HL-60/S4 treated with phorbol 12-myristate 13-acetate at 8.2 ng/mL for 4 days and 3 days (cell line): ENCODE results near the gene MT4.

Source experiments
- in situ Hi-C: fragments of 300-500 bp; cut with MboI; formaldehyde crosslinking; loops from 2 replicates; pipeline ENCODE4 v1.15.0; 2022; ENCODE audit warnings: low sequenced_read_pairs

The MT4 gene

DNA sequence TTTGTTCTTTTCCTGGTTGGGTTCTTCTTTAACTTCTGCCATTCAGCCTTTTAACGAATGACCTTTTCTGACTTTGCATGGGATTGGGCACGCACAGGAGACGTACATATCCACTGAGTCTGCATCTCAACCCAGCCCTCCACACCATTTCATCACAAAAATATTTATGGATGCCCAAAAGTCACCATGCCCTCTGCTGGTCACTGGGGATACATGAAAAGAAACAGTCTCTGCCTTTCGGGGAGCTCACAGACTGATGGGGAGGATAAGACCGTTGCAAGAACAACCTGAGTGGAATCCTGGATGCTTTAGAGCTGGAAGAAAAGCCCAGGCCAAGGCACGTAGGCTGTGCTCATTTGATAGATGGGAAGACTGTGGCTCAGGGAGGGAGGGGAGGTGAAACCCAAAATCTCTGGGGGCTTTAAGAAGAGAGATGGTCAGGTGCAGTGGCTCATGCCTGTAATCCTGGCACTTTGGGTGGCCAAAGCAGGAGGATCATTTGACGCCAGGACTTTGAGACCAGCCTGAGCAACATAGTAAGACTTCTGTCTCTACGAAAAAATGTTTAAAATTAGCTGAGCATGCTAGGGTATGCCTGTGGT, 35.6 kb downstream of the MT4 start:
- in situ Hi-C loops: no loop called here

DNA sequence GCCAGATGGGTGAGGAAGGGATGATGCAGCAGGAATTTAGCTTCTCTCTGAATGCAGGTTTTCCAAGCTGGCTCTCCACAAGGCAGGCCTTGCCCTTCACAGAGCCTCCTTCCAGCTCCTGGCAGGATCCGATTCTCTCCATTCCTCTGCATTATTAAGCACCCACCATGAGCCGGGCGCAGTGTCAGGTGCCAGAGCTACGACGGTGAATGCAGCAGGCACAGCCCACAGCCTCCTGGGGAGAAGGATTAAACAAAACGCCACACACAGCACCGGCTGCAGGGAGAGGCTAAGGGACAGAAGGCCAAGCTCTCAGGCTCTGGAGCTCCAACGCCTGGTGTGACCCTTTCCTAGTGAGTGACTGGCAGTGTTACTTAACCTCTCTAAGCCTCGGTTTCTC, 36.5 kb downstream of the MT4 start:
- in situ Hi-C loops: no loop called here

DNA sequence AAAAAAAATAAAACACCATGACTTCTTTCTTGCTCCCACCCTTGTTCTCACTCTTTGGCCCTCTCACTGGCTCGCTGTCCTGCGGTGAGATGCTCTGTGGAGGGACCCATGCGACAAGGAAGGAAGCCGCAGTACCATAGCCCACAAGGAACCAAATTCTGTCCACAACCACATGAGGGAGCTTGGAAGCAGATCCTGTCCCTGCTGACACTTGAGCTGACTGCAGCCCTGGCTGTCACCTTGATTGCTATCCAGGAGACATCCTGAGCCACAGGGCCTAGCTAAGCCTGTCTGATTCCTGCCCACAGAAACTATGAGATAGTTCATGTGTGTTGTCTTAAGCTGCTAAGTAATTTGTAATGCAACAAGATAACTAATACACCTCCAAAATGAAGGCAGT, 38.7 kb downstream of the MT4 start:
- in situ Hi-C loops: no loop called here

DNA sequence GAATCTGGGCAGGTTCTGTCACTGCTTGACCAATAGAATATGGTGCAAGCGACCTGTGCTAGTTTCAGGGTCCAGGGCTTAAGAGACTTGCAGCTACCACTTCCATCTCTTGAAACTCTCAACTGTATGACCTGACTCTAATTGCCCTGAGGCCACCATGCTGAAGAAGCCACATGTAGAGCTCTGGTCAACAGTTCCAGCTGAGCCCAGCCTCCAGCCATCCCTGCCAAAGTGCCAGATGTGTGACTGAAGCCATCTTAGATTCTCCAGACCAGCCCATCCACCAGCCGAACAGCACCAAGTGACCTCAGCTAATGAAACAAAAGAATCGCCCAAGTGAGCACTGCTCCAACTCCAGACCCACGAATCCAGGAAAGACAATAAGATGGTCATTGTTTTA, 40.1 kb downstream of the MT4 start:
- in situ Hi-C loops: no loop called here

DNA sequence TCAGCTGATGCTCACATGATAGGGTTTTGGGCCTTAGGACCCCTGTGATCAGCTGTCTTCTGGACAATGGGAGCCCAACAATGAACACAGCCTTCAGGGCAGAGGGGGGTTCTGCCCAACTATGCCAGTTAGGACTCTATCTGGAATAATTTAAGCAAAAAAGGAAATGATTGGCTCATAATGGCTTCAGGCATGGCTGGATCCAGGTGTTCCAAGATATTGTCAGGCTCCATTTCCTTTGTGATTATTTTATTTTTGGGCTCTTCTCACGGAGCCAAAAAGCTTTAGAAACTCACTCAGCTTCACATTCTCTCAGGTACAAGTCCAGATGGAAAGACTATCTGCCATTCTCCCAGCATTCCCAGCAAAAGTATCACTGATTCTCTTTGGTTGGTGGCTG, 40.6 kb downstream of the MT4 start:
- in situ Hi-C loops: no loop called here

DNA sequence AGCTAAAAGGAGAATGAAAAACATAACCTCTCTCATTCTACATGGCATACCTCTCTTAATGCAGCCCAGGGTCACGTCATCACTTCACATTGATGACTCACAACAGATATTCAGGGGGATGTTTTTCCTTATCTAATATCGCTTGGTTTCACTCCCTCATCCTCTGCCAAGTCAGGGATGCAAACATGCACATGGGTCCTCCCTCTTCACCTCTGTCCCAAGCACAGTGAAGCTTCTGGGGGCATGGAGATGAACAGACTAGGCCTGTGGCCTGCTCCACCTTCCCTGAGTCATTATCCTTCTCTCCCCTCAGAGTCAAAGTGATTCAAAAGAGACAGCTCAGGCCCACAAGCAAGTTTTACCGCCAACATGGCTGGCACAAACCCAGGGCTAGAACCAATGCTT, 41.2 kb downstream of the MT4 start:
- in situ Hi-C loops: no loop called here

DNA sequence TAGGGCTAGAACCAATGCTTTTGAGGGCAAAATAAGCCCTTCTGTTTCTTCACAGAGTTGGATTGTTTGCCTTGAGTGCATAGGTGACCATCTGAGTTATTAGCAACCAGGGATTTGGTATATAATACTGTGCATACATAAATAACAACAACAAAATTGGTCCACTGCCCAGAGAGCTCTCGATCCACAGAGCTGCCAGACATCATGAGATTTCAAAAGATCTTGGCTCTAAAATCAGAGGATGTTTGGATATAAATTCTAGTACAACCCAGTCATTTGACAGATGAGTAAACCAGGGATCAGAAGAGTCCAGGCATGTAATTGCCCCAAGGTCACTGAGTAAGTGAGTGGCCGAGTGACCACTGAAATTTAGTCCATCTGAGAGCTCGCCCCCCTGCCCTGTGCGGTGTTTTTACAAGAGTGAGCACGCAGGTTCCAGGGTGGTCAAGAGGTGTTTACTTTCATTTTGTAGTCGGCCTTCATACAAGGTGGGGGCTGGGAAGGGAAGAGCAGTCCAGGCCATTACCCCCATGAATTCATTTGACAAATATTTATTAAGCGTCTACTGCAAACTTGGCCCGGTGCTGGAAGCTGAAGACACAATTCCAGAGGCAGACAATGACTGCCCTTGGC, 41.7 kb downstream of the MT4 start:
- in situ Hi-C loops: no loop called here

DNA sequence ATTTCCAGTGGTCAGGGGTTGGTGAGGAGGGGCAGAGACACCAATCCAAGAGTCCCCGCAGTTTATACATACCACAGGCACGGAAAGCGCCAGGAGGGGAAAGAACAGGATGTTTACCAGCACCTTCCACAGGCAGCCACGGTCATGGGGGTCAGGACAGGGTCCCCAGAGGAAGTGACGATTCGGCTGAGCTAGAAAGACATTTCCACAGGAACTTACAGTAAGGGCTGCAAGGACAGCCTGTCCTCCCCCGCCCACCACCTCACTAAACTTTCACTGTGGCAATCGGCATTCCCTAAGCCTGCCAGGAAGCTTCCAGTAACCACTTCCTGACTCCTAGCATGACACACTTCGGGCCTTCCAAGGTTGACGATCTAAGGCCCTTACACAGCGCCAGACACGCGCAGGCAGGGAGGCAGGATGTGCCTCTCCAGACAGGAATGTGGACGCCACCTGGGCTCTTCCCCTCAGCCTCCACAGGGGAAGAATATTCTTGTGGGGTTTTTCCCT, 42.3 kb downstream of the MT4 start:
- in situ Hi-C loops: no loop called here

DNA sequence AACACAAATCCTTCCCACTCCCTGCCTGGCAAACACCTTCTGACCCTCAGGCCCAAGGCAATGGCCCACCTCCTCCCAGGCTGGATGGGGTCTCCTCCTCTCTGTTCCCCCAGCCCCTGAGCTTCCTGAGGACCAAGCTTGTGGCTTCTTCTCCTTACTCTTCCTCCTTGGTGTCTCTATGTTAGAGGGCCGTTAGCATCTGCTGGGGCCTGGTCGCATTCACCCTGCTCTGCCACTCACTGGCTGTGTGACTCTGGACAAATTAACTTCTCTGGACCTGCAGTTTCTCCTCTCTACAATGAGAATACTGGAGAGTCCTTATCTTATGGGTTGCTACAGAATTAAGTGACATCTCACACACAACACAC, 42.8 kb downstream of the MT4 start:
- in situ Hi-C loops: no loop called here

DNA sequence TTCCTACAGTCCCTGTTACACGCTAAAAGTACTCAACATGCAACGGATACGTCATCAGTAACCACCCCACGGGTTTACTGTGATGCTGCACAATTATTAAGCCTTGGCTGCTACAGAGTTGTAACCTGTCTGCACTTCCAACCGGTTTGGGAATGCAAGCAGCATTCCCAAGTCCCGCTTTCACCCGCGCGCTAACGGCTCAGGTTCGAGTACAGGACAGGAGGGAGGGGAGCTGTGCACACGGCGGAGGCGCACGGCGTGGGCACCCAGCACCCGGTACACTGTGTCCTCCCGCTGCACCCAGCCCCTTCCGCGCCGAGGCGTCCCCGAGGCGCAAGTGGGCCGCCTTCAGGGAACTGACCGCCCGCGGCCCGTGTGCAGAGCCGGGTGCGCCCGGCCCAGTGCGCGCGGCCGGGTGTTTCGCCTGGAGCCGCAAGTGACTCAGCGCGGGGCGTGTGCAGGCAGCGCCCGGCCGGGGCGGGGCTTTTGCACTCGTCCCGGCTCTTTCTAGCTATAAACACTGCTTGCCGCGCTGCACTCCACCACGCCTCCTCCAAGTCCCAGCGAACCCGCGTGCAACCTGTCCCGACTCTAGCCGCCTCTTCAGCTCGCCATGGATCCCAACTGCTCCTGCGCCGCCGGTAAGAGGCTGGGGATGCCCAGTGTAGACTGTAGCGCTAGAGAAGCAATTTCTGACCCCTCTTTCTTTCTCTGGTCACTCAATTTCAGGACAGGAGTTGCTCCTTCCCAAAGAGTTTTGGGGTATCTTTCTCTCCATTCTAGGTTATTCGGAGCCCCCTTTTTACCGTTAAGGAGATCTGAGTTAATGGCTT, 43.4 kb downstream of the MT4 start, which contains the start of gene MT2A:
Gene MT2A (plus strand): TSS at position 542 of the 833 bp plus-strand sequence. CDS start 72 bp downstream, at position 614.
- in situ Hi-C loops: no loop called here

DNA sequence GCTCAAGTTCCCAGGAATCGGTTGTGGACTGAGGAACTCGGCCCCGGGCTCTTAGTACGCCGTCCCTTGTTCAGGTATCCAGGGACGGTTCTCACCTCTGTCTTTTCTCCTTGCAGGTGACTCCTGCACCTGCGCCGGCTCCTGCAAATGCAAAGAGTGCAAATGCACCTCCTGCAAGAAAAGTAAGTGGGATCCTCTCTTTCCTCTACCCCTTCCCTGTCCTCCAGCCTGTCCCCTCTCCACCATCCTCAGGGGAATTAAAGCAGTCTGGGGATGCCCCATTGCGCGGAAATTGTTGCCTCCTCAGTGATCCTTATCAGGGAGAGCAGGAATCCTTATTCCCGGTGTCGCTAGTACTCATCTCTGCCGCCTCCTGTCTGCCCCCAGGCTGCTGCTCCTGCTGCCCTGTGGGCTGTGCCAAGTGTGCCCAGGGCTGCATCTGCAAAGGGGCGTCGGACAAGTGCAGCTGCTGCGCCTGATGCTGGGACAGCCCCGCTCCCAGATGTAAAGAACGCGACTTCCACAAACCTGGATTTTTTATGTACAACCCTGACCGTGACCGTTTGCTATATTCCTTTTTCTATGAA, 44.1 kb downstream of the MT4 start:
- in situ Hi-C loops: no loop called here

DNA sequence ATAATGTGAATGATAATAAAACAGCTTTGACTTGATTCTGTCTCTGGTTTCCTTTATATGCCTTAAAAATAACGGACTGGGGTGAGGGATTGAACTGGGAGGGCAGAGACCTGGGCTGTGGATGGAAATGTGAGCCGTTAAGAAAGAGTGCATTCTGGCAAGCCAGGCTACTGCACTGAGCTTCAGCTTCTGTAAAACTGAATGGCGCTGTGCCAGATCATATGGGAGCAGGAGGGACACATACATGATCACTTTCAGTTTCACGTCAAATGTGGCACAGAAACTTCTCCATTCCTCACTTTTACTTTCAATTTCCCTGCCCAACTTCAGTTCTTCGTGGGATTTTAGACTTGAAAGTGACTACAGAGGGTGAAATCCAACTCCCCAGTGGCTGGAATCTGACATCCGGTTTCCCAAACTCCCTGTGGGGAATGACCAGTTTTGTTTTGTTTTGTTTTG, 44.6 kb downstream of the MT4 start:
- in situ Hi-C loops: no loop called here

DNA sequence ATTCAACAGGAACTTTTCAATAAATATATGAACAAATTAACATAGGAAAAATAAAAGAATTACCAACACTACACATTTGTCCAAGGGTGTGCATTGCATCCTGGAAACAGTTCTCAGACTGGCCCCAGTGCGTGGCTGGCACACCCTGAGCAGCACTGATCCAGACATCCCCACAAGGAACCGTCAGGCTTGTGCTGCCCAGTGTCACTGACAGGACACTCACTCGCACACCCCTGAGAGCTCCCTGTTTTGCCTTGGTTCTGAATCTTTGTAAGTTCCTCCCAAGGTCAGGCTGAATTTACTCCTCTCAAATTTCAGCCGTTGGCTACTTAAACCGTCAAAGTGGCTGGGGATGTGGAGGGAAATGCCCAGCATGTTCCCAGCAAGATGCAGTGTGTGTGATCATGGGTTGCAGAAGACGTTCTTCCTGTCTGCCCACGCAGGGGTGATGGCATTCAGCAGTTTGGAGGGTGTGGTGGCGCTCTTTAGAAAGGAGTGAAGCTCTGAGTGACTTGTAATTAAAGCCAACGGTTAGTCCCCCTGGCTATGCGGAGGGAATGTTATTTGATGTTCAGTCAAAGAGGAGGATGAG, 45.2 kb downstream of the MT4 start:
- in situ Hi-C loops: no loop called here

DNA sequence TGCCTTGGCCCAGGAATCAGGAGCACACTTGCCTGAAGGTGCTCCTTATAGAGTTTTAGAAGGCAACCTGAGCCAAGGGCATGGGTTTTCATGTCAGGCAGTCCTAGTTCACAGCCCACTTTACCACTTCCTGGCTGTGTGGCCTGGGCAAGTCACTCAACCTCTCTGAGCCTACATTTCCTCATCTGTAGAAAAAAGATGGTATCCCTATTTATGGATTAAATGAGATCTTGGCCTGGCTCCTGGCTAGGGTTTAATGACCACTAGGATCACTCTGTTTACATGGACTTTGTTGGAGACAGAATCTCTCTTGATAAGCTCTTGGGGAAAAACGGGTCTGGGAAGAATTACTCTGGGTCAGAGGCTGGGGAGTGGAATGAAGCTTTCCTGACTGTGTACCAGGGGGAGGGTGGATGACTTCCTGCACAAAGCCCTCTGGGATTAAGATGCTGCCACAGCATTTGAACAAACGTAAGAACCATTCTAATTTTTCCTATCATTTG, 45.8 kb downstream of the MT4 start:
- in situ Hi-C loops: no loop called here

DNA sequence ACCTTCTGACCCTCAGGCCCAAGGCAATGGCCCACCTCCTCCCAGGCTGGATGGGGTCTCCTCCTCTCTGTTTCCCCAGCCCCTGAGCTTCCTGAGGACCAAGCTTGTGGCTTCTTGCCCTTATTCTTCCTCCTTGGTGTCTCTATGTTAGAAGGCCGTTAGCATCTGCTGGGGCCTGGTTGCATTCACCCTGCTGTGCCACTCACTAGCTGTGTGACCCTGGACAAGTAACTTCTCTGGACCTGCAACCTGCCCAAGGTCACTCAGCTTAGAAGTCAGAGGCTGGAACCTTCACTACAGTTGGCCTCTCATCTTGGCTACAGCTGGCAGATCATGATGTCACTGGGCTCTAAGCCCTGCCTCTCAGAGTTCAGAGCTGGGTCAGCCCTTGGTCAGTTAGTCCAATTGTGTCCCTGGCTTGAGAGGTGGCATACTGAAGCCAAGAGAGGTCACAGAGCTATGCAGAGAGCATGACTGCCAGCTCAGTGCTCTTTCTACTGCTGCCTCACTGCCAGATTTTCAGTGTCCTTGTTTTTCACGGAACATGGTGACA, 46.5 kb downstream of the MT4 start:
- in situ Hi-C loops: no loop called here

DNA sequence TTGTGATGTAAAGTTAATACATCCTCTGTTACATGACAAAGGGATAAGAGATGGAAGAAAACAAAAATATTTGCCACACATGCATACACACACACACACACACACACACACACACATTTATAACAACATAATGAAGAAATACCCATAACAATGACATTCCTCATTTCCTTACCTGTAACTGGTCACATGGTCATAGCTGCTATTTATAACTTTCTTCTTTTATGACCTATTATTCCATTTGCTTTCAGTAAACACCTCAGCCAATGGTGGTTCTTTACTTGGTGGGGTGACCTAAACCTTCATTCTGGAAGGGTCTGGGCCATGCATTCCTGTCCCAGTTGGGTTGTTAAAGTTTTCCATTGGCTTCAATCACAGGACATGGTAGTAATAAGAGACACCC, 48.8 kb downstream of the MT4 start:
- in situ Hi-C loops: no loop called here

DNA sequence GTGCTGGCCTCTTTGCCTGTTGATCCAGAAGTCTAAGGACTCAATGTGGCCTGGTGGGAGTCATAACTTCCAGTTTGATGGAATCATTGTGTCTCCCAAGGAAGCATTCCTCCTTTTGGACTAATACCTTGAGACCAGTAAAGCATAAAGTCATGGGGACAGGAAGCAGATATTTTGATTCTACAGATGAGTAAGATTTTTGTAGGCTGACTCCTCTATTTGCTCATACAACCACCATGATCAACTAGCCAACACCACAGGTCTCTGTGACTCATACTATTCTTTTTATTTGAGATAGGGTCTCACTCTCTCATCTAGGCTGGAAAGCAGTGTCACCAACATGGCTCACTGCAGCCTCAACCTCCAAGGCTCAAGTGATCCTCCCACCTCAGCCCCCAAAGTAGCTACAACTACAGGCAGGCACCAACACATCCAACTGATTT, 49.7 kb downstream of the MT4 start:
- in situ Hi-C loops: no loop called here

DNA sequence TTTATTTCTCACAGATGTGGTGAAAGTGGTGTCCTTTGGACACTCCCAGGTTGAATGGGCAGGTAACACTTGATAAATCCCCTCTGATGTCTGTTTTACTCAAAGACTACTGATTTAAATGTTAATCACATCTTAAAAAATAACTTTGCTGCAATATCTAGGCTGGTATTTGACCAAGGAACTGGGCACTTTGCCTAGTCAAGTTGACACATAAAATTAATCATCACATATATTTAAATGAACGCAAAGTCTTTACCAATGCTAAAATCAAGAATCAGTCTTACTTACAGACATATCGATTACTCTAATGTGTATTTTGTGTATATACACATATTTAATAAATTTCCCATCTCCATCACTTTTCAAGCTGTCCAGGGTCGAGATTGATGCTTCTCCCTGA, 50.5 kb downstream of the MT4 start:
- in situ Hi-C loops: no loop called here

DNA sequence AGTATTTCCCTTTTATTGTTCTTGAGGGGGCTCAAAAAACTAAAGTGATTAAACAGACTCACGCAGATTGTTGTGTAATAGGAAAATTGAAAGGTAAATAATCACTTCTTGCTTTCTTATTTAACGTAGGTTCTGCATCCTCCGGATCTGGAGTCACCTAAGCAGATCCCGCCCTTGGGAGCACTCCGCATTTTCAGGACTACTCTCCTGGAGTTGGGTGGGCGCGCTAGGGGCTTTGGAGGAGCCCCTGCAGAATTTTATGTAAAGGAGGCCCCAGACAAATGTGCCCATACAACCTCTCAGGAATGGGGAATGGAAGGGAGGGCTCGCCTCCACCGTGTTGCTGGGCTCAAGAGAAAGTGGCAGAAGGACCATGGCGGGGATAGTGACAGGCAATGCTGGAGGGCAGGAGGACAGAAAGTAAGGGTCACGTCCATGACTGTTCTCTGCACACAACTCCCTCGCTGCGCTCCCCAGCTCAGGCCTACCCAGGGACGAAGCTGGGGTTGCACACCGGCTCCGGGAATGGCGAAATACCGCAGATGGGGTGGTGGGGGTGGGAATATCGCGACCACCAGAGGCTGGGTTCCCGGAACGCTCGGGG, 51.8 kb downstream of the MT4 start:
- in situ Hi-C loops: no loop called here
